ENCODE measurements around the gene HDAC7. TPM values are rescaled to one million over a fixed set of nuclear protein-coding genes. Genes with fewer than 3 reads are reported as not detected.

HDAC7 gene
- total RNA-seq, 2 donors from 2014 or later = 27.3 to 29.7 TPM

DNA sequence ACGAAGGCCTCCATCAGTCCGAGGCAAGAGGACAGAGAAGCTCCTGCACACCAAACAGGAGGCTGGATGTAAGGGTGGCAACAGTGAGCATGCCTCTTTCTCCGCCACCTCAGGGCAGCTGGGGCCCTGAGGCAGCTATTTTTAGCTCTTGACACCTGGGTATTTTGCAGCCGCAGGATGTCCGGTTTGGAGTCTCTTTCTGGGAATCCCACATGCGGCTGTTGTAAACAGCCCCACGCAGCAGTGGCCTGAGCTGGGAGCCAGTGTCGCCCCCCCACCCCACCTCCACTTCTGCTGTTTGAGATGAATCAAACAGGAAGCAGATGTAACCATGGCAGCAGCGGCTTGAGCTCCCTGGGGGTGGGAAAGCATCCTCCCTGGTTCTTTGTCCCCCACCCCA is 11.7 kb downstream of the HDAC7 start:
- Histone ChIP-seq H3K4me1 (peaks cover 7% of the 10 kb centered on the region), H3K27me3 (no peaks in the 10 kb centered on the region), H3K9me3 (no peaks in the 10 kb centered on the region), H3K27ac (peak overlapping the region; percentile 90), H3K9ac (ENCODE audit: low read depth in 2 of 2, low read length in 2 of 2) (peak overlapping the region; percentile 26 to 29), H3K36me3 (no peaks in the 10 kb centered on the region), H3K4me3 (no peak overlapping the region)
- DNase-seq = peak; percentile 41
- intact Hi-C loops (cut with DNase I) = no loop called here
- TF ChIP-seq, protein P1, sequence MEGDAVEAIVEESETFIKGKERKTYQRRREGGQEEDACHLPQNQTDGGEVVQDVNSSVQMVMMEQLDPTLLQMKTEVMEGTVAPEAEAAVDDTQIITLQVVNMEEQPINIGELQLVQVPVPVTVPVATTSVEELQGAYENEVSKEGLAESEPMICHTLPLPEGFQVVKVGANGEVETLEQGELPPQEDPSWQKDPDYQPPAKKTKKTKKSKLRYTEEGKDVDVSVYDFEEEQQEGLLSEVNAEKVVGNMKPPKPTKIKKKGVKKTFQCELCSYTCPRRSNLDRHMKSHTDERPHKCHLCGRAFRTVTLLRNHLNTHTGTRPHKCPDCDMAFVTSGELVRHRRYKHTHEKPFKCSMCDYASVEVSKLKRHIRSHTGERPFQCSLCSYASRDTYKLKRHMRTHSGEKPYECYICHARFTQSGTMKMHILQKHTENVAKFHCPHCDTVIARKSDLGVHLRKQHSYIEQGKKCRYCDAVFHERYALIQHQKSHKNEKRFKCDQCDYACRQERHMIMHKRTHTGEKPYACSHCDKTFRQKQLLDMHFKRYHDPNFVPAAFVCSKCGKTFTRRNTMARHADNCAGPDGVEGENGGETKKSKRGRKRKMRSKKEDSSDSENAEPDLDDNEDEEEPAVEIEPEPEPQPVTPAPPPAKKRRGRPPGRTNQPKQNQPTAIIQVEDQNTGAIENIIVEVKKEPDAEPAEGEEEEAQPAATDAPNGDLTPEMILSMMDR (IDR thresholded peaks at IDR 0.05) = no peak

DNA sequence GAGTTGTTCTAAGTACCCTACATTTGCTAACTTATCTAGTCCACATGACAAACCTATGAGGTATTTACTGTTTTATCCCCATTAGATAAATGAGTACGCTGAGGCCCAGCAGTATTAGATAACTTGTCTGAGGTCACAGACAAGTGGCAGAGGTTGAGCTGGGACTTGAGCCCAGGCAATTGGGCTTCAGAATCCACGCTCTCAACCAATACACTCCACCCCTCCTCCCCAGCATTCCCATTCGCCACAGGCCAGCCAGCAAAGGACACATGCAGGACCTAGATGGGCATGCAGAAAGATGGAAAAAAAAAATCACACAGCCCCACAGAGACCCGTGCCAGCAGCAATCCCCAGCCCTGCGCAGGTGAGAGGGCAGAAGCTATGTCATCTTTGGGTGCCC is 12.4 kb downstream of the HDAC7 start:
- TF ChIP-seq, protein P1 (IDR thresholded peaks at IDR 0.05) = no peak
- Histone ChIP-seq H3K9me3 (no peaks in the 10 kb centered on the region), H3K27me3 (no peaks in the 10 kb centered on the region), H3K36me3 (no peaks in the 10 kb centered on the region), H3K27ac (peak overlapping the region; percentile 90), H3K4me1 (peaks cover 7% of the 10 kb centered on the region), H3K4me3 (no peak overlapping the region), H3K9ac (ENCODE audit: low read depth in 2 of 2, low read length in 2 of 2) (peak overlapping the region in 1 of 2 donors; percentile 29)
- no peak for DNase-seq
- intact Hi-C loops (cut with DNase I) = no loop called here

- Histone ChIP-seq H3K9me3 (no peaks in the 10 kb centered on the region), H3K4me1 (peaks cover 7% of the 10 kb centered on the region), H3K27ac (no peak overlapping the region), H3K27me3 (no peaks in the 10 kb centered on the region), H3K36me3 (no peaks in the 10 kb centered on the region), H3K9ac (ENCODE audit: low read depth in 2 of 2, low read length in 2 of 2) (no peak overlapping the region), H3K4me3 (no peak overlapping the region)
- TF ChIP-seq, protein P1 (IDR thresholded peaks at IDR 0.05) = no peak
- DNase-seq = no peak
- intact Hi-C loops (cut with DNase I) = no loop called here
These were observed 14.3 kb downstream of the HDAC7 start for GRCh38 chr12:47805417-47805816.

DNA sequence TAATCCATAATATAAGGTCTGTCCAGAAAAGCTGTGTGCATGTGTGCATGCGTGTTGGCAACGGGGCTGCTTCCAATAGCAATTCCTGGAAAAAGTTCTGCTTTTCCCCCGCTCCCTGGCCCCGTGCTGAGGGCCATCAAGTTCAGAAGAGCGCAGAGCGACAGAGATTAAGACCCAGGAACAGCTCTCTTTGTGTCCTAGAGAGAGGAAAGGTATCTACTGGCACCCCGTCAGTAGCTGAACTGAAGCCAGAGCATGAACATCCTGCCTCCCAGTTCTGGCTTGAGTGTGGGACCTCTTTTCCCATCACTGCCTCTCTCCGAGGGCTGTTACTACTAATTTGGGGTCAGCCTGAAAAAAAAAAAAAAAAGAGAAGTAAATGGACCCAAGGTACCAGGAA is 15.5 kb downstream of the HDAC7 start:
- TF ChIP-seq, protein P1 (IDR thresholded peaks at IDR 0.05) = no peak
- intact Hi-C loops (cut with DNase I) = loop anchor here (5.0 kb wide), 1 partner anchor 33 kb away; no protein-coding TSS in a partner anchor
- H3K4me3 ChIP-seq = no peak overlapping the region
- H3K27ac ChIP-seq = no peak overlapping the region
- peaks cover 7% of the 10 kb centered on the region for H3K4me1 ChIP-seq
- H3K27me3 ChIP-seq = no peaks in the 10 kb centered on the region
- H3K9me3 ChIP-seq = no peaks in the 10 kb centered on the region
- DNase-seq = no peak
- no peak overlapping the region for H3K9ac ChIP-seq (ENCODE audit: low read depth in 2 of 2, low read length in 2 of 2)
- no peaks in the 10 kb centered on the region for H3K36me3 ChIP-seq

DNA sequence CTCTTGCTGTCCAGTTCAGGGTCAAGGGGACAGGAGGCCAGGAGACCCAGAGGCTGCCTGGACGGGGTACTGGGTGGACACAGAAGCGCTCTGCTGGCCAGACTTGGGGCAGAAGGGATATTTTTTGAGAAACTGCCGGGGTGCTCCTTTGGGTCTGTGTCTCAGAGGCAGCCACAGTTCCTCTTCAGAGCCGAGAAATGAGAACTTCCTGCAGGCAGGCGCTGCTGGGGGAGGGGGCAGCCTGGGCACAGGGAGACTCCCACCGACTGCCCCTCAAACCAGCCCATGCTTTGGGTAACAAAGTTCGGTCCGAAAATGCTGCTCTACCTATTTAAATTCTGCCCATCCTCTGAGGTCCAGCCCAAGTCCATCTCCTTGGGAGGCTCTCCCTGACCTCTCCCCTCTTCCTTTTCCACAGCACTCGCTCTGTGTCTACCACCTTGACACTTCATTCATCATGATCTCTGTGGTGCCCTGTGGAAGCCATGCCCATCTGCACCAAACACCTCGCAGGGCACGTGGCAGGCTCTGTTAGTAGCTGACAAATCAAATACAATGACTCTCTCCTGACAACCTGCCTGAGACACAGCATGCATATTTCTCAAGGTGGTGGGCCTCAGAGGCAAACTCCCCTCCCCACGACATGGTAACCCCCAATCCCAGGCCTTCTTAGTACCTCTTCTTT is 16.4 kb downstream of the HDAC7 start:
- Histone ChIP-seq H3K4me1 (peaks cover 7% of the 10 kb centered on the region), H3K27ac (peak overlapping the region; percentile 33), H3K36me3 (no peaks in the 10 kb centered on the region), H3K9me3 (no peaks in the 10 kb centered on the region), H3K27me3 (no peaks in the 10 kb centered on the region), H3K9ac (ENCODE audit: low read depth in 2 of 2, low read length in 2 of 2) (no peak overlapping the region), H3K4me3 (no peak overlapping the region)
- no peak for DNase-seq
- TF ChIP-seq, protein P1 (IDR thresholded peaks at IDR 0.05) = no peak
- intact Hi-C loops (cut with DNase I) = loop anchor here (5.0 kb wide), 1 partner anchor 34 kb away; no protein-coding TSS in a partner anchor
